H9 (cell line): ENCODE measurements around the gene BCL6. TPM values are rescaled to one million over a fixed set of nuclear protein-coding genes. Genes with fewer than 3 reads are reported as not detected.

Source experiments
- DNase-seq: peaks from one replicate; pipeline ENCODE4 v3.0.0-alpha.2; 2017
- H2AFZ ChIP-seq: one replicate; pipeline ENCODE4 v1.6.1; 2013; ENCODE audit warnings: mild to moderate bottlenecking, low read length, control low read depth, moderate library complexity
- H2AK5ac ChIP-seq: 2 replicates; pipeline ENCODE4 v1.6.1; 2013; ENCODE audit warnings: low read length, control low read depth, mixed read lengths; ENCODE audit not compliant: insufficient read length
- H2BK120ac ChIP-seq: one replicate; pipeline ENCODE4 v1.6.1; 2013; ENCODE audit warnings: low read depth, mild to moderate bottlenecking, low read length, control low read depth, inconsistent platforms; ENCODE audit not compliant: poor library complexity, severe bottlenecking
- H2BK12ac ChIP-seq: 2 replicates; pipeline ENCODE4 v1.6.1; 2013; ENCODE audit warnings: low read length, control low read depth, mixed read lengths, low read depth; ENCODE audit not compliant: insufficient read length
- H2BK15ac ChIP-seq: 2 replicates; pipeline ENCODE4 v1.6.1; 2013; ENCODE audit warnings: low read depth, low read length, control low read depth
- H2BK20ac ChIP-seq: one replicate; pipeline ENCODE4 v1.6.1; 2013; ENCODE audit warnings: low read depth, mild to moderate bottlenecking, low read length, control low read depth, inconsistent platforms; ENCODE audit not compliant: poor library complexity, severe bottlenecking
- H2BK5ac ChIP-seq: 2 replicates; pipeline ENCODE4 v1.6.1; 2013; ENCODE audit warnings: low read length, control low read depth, mixed read lengths; ENCODE audit not compliant: insufficient read length
- H3K14ac ChIP-seq: 2 replicates; pipeline ENCODE4 v1.6.1; 2013; ENCODE audit warnings: low read length, control low read depth; ENCODE audit not compliant: insufficient read depth
- H3K18ac ChIP-seq: 2 replicates; pipeline ENCODE4 v1.6.1; 2013; ENCODE audit warnings: low read depth, mild to moderate bottlenecking, mixed read lengths, low read length, control low read depth; ENCODE audit not compliant: insufficient read length
- H3K23ac ChIP-seq: 2 replicates; pipeline ENCODE4 v1.6.1; 2013; ENCODE audit warnings: low read length, control low read depth, mixed read lengths, low read depth; ENCODE audit not compliant: insufficient read length
- H3K23me2 ChIP-seq: 2 replicates; pipeline ENCODE4 v1.6.1; 2013; ENCODE audit warnings: low read depth, mild to moderate bottlenecking, mixed read lengths, low read length, control low read depth; ENCODE audit not compliant: insufficient read length, poor library complexity, severe bottlenecking
- H3K27ac ChIP-seq: 2 replicates; pipeline ENCODE4 v1.5.1; 2013; ENCODE audit warnings: low read length, control low read depth, mixed read lengths, low read depth; ENCODE audit not compliant: insufficient read length
- H3K27me3 ChIP-seq: 2 replicates; pipeline ENCODE4 v1.6.1; 2013; ENCODE audit warnings: low read length, control low read depth, inconsistent platforms; ENCODE audit not compliant: insufficient read depth
- H3K4ac ChIP-seq: 2 replicates; pipeline ENCODE4 v1.6.1; 2013; ENCODE audit warnings: low read depth, mild to moderate bottlenecking, control low read depth, inconsistent platforms, low read length, moderate library complexity
- H3K4me1 ChIP-seq: 2 replicates; pipeline ENCODE4 v1.6.1; 2013; ENCODE audit warnings: low read length, control low read depth, inconsistent platforms; ENCODE audit not compliant: insufficient read depth
- H3K4me2 ChIP-seq: 2 replicates; pipeline ENCODE4 v1.6.1; 2013; ENCODE audit warnings: low read length, control low read depth, mixed read lengths; ENCODE audit not compliant: insufficient read length, insufficient read depth
- H3K56ac ChIP-seq: 2 replicates; pipeline ENCODE4 v1.6.1; 2013; ENCODE audit warnings: low read depth, mild to moderate bottlenecking, mixed read lengths, low read length, control low read depth; ENCODE audit not compliant: insufficient read length
- H3K79me1 ChIP-seq: 2 replicates; pipeline ENCODE4 v1.6.1; 2013; ENCODE audit warnings: low read depth, mild to moderate bottlenecking, moderate library complexity, low read length, control low read depth, inconsistent platforms; ENCODE audit not compliant: insufficient read depth, poor library complexity, severe bottlenecking
- H3K79me2 ChIP-seq: 2 replicates; pipeline ENCODE4 v1.6.1; 2013; ENCODE audit warnings: low read length, control low read depth, inconsistent platforms; ENCODE audit not compliant: insufficient read depth
- H3K9ac ChIP-seq: 2 replicates; pipeline ENCODE4 v1.6.1; 2013; ENCODE audit warnings: low read length, control low read depth, mixed read lengths; ENCODE audit not compliant: insufficient read length; ENCODE audit errors: extremely low read depth
- H3K9me3 ChIP-seq: one replicate; pipeline ENCODE4 v1.6.1; 2013; ENCODE audit warnings: low read depth, low read length, inconsistent platforms; ENCODE audit not compliant: control insufficient read depth
- H3T11ph ChIP-seq: one replicate; pipeline ENCODE4 v1.6.1; 2013; ENCODE audit warnings: mild to moderate bottlenecking, low read length, control low read depth, inconsistent platforms
- H4K20me1 ChIP-seq: one replicate; pipeline ENCODE4 v1.6.1; 2013; ENCODE audit not compliant: control insufficient read depth, insufficient read length, insufficient read depth
- H4K5ac ChIP-seq: 2 replicates; pipeline ENCODE4 v1.6.1; 2013; ENCODE audit warnings: low read depth, mild to moderate bottlenecking, mixed read lengths, low read length, control low read depth; ENCODE audit not compliant: insufficient read length
- H4K8ac ChIP-seq: replicated peaks from 2 replicates; pipeline ENCODE4 v1.6.1; 2013; ENCODE audit warnings: low read length, control low read depth, mixed read lengths, low read depth; ENCODE audit not compliant: insufficient read length
- H4K91ac ChIP-seq: 2 replicates; pipeline ENCODE4 v1.6.1; 2013; ENCODE audit warnings: low read depth, mild to moderate bottlenecking, moderate library complexity, mixed read lengths, low read length, control low read depth; ENCODE audit not compliant: insufficient read length
- H3K27ac Mint-ChIP-seq, 3 experiments: 2 replicates in 2 of 3; 3 replicates in 1 of 3; pipeline ENCODE4 v1.8.0; 2020 to 2021; ENCODE audit warnings: mixed read lengths in 3 of 3, mild to moderate bottlenecking in 1 of 3, moderate library complexity in 1 of 3
- H3K27me3 Mint-ChIP-seq: 2 replicates; pipeline ENCODE4 v1.8.0; 2021; ENCODE audit warnings: low read depth, mild to moderate bottlenecking, moderate library complexity, mixed read lengths
- H3K36me3 Mint-ChIP-seq, 3 experiments: 2 replicates in 2 of 3; 3 replicates in 1 of 3; pipeline ENCODE4 v1.8.0; 2020 to 2021; ENCODE audit warnings: low read depth in 3 of 3, mixed read lengths in 3 of 3; ENCODE audit not compliant: insufficient read depth in 1 of 3
- H3K4me1 Mint-ChIP-seq, 2 experiments: 2 replicates each; pipeline ENCODE4 v1.8.0; 2020; ENCODE audit warnings: mixed read lengths in 2 of 2
- H3K4me3 Mint-ChIP-seq, 2 experiments: 2 replicates in 1 of 2; 3 replicates in 1 of 2; pipeline ENCODE4 v1.8.0; 2020 to 2021; ENCODE audit warnings: mild to moderate bottlenecking in 2 of 2, mixed read lengths in 2 of 2, moderate library complexity in 1 of 2
- H3K9me3 Mint-ChIP-seq, 2 experiments: 2 replicates in 1 of 2; 3 replicates in 1 of 2; pipeline ENCODE4 v1.8.0; 2020; ENCODE audit warnings: mild to moderate bottlenecking in 2 of 2, mixed read lengths in 2 of 2, moderate library complexity in 1 of 2
- CTCF ChIP-seq: fragments of 200-600 bp; sonication (generic); conservative IDR thresholded peaks from 3 replicates; pipeline ENCODE4 v1.8.0; 2021; ENCODE audit warnings: antibody characterized with exemption, mild to moderate bottlenecking
- WGBS: extraction: QIAGEN DNeasy Blood & Tissue Kit; methylation state at CpG from one replicate; pipeline ENCODE4 v1.1.7; 2013; ENCODE audit warnings: missing lambda C conversion rate, low lambda C conversion rate, mixed read lengths; ENCODE audit not compliant: insufficient read length; ENCODE audit errors: extremely low coverage; 5-methylcytosine and 5-hydroxymethylcytosine counted together
- total RNA-seq: library from RNA; stranded (reverse); gene quantifications from 2 replicates; pipeline ENCODE4 v1.2.1, GENCODE V29; 2021

BCL6 gene
- total RNA-seq, 1 experiment from 2014 or later = 3.4 TPM

GRCh38 chr3:187769771-187770170 is 24.5 kb upstream of the BCL6 start:
- no peak overlapping the region for H2AFZ ChIP-seq
- no peak overlapping the region for H2BK12ac ChIP-seq
- no CpG with 5 or more reads among the region's 2 CpGs for WGBS
- no peak overlapping the region for H3K9ac ChIP-seq
- H3K23me2 ChIP-seq = no peaks in the 10 kb centered on the region
- Mint-ChIP-seq H3K4me3 (no peak overlapping the region), H3K27ac (no peak overlapping the region), H3K4me1 (peaks cover 11 to 18% of the 10 kb centered on the region in 2 experiments), H3K9me3 (no peaks in the 10 kb centered on the region), H3K36me3 (no peaks in the 10 kb centered on the region), H3K27me3 (no peaks in the 10 kb centered on the region; the same call in 1 of the 2 replicates)
- H3K4ac ChIP-seq = no peak overlapping the region
- H3K14ac ChIP-seq = no peak overlapping the region
- no peak overlapping the region for H2AK5ac ChIP-seq
- H2BK5ac ChIP-seq = no peak overlapping the region
- H4K5ac ChIP-seq = no peak overlapping the region
- no peak overlapping the region for H2BK15ac ChIP-seq
- H2BK120ac ChIP-seq = no peak overlapping the region
- no peak for TF ChIP-seq CTCF
- H3K9me3 ChIP-seq = no peaks in the 10 kb centered on the region
- H4K20me1 ChIP-seq = no peaks in the 10 kb centered on the region
- no peak overlapping the region for H3T11ph ChIP-seq
- H3K27ac ChIP-seq = no peak overlapping the region
- no peak overlapping the region for H4K8ac ChIP-seq
- H3K4me1 ChIP-seq = no peaks in the 10 kb centered on the region; the same call in 1 of the 2 replicates
- H3K27me3 ChIP-seq = no peaks in the 10 kb centered on the region; the same call in 1 of the 2 replicates
- no peak overlapping the region for H4K91ac ChIP-seq
- no peak for DNase-seq
- no peak overlapping the region for H3K18ac ChIP-seq
- H3K79me1 ChIP-seq = no peaks in the 10 kb centered on the region
- H3K4me2 ChIP-seq = no peak overlapping the region
- H3K56ac ChIP-seq = no peak overlapping the region
- H3K79me2 ChIP-seq = no peaks in the 10 kb centered on the region
- H3K23ac ChIP-seq = no peak overlapping the region
- no peak overlapping the region for H2BK20ac ChIP-seq
